ENCODE results near the gene TF. TPM values are rescaled to one million over a fixed set of nuclear protein-coding genes. Genes with fewer than 3 reads are reported as not detected.

TF gene
- total RNA-seq, 1 donor from 2014 or later, result under 0.01 TPM

DNA sequence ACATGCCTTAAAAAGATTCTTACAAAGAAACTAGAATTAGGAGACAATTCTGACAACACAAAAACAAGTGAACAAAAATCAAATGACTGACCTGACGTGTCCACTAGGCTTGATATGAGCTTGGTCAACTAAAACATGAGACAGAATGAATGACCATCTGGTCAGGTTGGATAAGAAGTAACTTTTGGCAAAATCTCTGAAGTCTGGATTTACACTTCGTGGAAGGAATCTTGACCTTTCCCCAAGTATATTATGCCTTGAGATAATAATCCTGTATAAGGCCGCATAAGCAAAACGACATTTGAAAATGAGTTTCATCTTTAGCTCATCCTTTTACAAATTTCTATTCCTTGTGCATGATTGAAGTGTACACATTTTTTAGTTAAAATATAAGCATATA is 1.1 kb upstream of the TF start:
- no peak for DNase-seq (ENCODE audit: low read depth)
- TF ChIP-seq, protein P1, sequence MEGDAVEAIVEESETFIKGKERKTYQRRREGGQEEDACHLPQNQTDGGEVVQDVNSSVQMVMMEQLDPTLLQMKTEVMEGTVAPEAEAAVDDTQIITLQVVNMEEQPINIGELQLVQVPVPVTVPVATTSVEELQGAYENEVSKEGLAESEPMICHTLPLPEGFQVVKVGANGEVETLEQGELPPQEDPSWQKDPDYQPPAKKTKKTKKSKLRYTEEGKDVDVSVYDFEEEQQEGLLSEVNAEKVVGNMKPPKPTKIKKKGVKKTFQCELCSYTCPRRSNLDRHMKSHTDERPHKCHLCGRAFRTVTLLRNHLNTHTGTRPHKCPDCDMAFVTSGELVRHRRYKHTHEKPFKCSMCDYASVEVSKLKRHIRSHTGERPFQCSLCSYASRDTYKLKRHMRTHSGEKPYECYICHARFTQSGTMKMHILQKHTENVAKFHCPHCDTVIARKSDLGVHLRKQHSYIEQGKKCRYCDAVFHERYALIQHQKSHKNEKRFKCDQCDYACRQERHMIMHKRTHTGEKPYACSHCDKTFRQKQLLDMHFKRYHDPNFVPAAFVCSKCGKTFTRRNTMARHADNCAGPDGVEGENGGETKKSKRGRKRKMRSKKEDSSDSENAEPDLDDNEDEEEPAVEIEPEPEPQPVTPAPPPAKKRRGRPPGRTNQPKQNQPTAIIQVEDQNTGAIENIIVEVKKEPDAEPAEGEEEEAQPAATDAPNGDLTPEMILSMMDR (conservative IDR thresholded peaks at IDR 0.05; ENCODE audit: low read depth, low read length), result no peak

DNA sequence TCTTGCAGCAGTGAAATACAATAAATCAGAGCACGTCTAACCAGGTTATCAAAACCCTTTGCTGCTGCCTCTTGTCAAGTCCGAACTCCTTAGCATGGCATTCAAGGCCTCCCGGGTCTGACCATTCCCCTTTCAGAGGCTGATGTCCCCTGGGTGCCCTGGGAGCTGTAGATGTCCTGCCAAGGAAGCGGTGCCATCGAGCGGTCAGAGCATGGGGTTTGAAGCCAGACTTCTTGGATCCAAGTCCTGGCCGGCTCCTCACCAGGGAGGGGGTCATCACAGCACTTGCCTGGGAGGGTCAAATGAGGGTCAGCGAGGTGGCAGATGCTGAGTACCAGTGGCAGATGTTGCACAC is 496 bp downstream of the TF start:
- no peak overlapping the region for H3K4me3 ChIP-seq (ENCODE audit: low read depth, low read length)
- DNase-seq (ENCODE audit: low read depth), result no peak
- TF ChIP-seq, protein P1 (conservative IDR thresholded peaks at IDR 0.05; ENCODE audit: low read depth, low read length), result no peak

More for the DNA sequence above, 1.1 kb upstream of the TF start:
- H3K4me3 ChIP-seq (ENCODE audit: low read depth, low read length), result no peak overlapping the region

DNA sequence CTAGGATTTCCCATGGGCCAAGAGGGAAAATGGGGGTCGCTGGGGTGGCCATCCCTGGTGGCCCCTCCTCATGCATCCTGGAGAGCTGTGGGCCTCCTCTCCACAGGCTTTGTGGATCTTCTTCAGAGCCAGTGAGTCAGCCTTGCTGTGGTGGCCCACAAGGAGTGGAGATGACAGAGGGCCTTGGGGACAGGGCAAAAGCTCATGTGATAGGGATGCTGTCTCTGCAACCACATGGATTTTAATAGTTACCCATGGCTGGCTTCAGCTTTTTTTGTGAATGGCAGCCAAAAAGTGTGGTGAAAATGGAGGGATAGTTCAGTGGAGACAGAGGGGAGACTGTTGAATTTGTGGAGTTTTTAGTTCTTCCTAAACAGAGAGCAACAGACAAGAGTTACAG is 1.2 kb downstream of the TF start:
- DNase-seq (ENCODE audit: low read depth), result no peak
- TF ChIP-seq, protein P1 (conservative IDR thresholded peaks at IDR 0.05; ENCODE audit: low read depth, low read length), result no peak
- no peak overlapping the region for H3K4me3 ChIP-seq (ENCODE audit: low read depth, low read length)

DNA sequence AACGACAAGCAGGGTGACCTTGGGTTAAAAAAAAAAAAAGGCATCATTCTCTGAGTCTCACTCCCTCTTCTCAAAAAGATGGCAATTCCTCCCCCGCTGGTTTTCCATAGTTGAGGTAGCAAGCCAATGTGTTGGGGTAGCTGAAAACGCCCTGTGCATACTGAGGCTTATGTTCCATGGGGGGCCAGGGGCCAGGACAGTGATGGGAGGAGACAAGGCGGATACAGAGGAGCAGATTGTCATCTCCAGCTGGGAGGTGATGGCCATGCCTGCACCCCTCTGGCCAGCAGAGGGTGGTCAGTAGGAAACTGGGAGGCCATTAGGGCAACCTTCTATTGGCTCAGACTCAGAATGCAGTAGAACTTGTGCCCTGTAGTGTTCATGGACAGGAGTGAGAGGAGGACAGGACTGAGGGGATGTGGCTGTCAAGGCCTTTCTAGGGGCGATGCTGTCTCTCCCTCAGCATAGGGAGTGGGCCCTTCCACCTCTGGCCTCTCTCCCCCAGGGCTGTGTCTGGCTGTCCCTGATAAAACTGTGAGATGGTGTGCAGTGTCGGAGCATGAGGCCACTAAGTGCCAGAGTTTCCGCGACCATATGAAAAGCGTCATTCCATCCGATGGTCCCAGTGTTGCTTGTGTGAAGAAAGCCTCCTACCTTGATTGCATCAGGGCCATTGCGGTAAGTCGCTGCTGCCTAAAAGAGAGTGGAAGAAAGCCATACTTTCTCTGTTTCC is 1.9 kb downstream of the TF start:
- DNase-seq (ENCODE audit: low read depth), result no peak
- TF ChIP-seq, protein P1 (conservative IDR thresholded peaks at IDR 0.05; ENCODE audit: low read depth, low read length), result no peak

DNA sequence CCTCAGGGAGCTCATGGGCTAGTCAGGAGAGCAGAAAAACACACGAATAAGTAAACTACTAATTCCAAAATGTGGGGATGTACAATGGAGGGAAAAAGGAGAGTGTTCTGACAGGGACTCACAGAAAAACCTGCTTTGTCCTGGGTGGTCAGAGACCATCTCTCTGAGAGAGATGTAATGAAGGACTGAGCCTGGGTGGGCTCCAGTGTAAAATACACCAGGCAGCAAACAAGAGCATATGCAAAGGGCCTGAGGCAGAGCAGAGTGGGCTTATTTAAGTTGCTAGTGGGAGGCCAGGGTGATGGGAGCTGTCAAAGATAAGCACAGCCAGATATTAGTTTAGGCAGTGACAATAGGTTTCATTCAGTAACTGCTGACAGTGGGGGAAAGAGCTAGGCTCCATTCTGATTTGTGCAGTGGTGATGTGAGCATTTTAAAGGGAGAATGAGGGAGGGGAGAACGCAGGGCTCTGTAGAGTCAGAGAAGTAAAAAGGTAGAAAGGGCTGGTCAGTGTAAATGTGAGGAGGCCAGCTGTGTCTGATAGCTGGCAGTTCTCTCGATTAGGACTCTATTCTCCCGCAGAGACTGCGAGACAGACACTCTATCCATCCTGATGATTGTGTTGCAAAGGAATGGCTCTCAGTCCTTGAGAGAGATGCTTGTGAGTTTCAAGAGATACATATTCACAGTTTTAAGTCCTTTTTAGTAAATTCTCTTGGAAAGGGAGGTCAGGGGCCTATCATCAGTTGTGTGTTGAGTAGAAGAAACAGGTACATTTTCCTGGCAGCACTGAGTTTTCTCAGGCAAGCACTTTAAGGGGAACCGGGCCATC is 3.5 kb downstream of the TF start:
- H3K4me3 ChIP-seq (ENCODE audit: low read depth, low read length), result no peak overlapping the region
- TF ChIP-seq, protein P1 (conservative IDR thresholded peaks at IDR 0.05; ENCODE audit: low read depth, low read length), result no peak
- DNase-seq (ENCODE audit: low read depth), result no peak

More for the DNA sequence above, 1.9 kb downstream of the TF start:
- H3K4me3 ChIP-seq (ENCODE audit: low read depth, low read length), result no peak overlapping the region

DNA sequence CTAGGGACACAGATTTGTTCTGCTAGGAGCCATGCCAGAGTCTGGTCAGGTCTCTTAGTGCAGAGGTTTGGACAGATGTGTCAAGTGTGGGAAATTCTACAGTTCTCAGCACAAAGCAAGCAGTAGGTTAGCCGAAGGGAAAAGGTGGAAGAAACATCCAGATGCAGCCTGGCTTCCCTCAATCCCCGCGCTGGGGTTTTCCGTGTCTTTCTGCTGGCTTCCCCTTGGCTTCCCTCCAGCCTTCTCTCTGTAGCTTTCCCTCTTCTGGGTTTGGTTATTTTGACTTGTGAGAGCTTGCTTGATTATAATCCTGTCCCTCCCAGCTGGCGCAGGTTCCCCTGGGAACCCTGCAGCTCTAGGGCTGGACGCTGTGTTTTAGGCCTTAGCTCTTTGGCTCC is 4.1 kb downstream of the TF start:
- no peak overlapping the region for H3K4me3 ChIP-seq (ENCODE audit: low read depth, low read length)
- TF ChIP-seq, protein P1 (conservative IDR thresholded peaks at IDR 0.05; ENCODE audit: low read depth, low read length), result no peak
- no peak for DNase-seq (ENCODE audit: low read depth)

All from epithelial cell of proximal tubule (primary cell).